Peyer's patch (tissue), 4 donors: Measurements from ENCODE around the gene COPS9.

Experiments used
- POLR2A ChIP-seq, 2 donors: fragments of 450-650 bp; IDR thresholded peaks; one replicate each; pipeline ENCODE4 v1.5.1; 2017; ENCODE audit warnings: antibody characterized with exemption in 2 of 2, mild to moderate bottlenecking in 2 of 2, moderate library complexity in 2 of 2
- TF ChIP-seq, protein P1 (sequence below), 6 experiments: fragments of 450-650 bp in 4 of 6; fragments of 200-600 bp in 2 of 6; sonication (generic) in 1 of 6; IDR thresholded peaks; one replicate each; pipeline ENCODE4 v1.5.1; 2017 to 2019; ENCODE audit warnings: antibody characterized with exemption in 6 of 6, mild to moderate bottlenecking in 3 of 6, moderate library complexity in 1 of 6

DNA sequence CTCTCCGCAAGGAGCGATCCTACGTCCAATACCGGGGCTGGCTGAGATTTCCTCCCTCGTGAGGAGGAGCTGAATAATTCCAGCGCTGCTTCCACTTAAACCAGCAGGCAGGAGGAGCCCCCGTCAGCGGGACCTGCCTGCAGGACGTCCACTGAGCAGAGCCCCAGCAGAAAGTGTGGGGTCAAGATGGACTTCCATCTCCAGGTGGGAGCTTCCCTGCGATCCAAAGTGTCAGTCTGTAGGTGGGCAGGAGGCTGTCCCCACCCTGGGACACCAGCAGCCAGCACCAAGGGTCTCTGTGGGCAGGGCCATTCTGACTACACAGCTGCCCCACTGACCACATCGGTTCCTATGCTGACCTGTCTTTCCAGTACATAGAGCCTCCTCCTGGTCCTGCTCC is 4.8 kb upstream of the COPS9 start:
- no peak for TF ChIP-seq POLR2A (IDR thresholded peaks at IDR 0.05)
- TF ChIP-seq, protein P1, sequence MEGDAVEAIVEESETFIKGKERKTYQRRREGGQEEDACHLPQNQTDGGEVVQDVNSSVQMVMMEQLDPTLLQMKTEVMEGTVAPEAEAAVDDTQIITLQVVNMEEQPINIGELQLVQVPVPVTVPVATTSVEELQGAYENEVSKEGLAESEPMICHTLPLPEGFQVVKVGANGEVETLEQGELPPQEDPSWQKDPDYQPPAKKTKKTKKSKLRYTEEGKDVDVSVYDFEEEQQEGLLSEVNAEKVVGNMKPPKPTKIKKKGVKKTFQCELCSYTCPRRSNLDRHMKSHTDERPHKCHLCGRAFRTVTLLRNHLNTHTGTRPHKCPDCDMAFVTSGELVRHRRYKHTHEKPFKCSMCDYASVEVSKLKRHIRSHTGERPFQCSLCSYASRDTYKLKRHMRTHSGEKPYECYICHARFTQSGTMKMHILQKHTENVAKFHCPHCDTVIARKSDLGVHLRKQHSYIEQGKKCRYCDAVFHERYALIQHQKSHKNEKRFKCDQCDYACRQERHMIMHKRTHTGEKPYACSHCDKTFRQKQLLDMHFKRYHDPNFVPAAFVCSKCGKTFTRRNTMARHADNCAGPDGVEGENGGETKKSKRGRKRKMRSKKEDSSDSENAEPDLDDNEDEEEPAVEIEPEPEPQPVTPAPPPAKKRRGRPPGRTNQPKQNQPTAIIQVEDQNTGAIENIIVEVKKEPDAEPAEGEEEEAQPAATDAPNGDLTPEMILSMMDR (IDR thresholded peaks at IDR 0.05): no peak
